Breast epithelium (tissue), 3 donors: ENCODE results near the gene CACFD1.

Experiments
- CTCF ChIP-seq, 3 donors: fragments of 450-650 bp; IDR thresholded peaks; one replicate each; pipeline ENCODE4 v1.5.1; 2016 to 2017; ENCODE audit warnings: antibody characterized with exemption in 3 of 3, mild to moderate bottlenecking in 3 of 3, moderate library complexity in 3 of 3
- POLR2A ChIP-seq: fragments of 450-650 bp; IDR thresholded peaks from one replicate; pipeline ENCODE4 v1.6.1; 2016; ENCODE audit warnings: antibody characterized with exemption, mild to moderate bottlenecking, moderate library complexity
- POLR2AphosphoS5 ChIP-seq, 3 donors: sonication (generic); formaldehyde crosslinking; IDR thresholded peaks; one replicate each; pipeline ENCODE4 v1.6.1; 2017; ENCODE audit warnings: antibody characterized with exemption in 3 of 3

GRCh38 chr9:133443248-133443647 lies 16.5 kb upstream of the CACFD1 start:
- TF ChIP-seq POLR2A (no peak), CTCF (IDR thresholded peaks at IDR 0.05) (no peak), POLR2AphosphoS5 (IDR thresholded peaks at IDR 0.05) (no peak)
